Epithelial cell of esophagus (primary cell): Measurements from ENCODE around the gene ZNF319.

Experiments
- DNase-seq: peaks from one replicate; pipeline ENCODE4 v3.0.0; 2010; ENCODE audit warnings: low read depth
- H3K4me3 ChIP-seq: 2 replicates; pipeline ENCODE4 v1.5.1; 2011; ENCODE audit warnings: mild to moderate bottlenecking, low read length, control low read depth
- CTCF ChIP-seq: IDR thresholded peaks from 2 replicates; pipeline ENCODE4 v1.5.1; 2011; ENCODE audit warnings: low read depth, mild to moderate bottlenecking, low read length, control low read depth, inconsistent platforms; ENCODE audit not compliant: insufficient read depth; ENCODE audit errors: missing control alignments

Gene ZNF319

GRCh38 chr16:57966204-57966771 lies 34.2 kb downstream of the ZNF319 start:
- no peak for DNase-seq
- TF ChIP-seq CTCF = no peak
- H3K4me3 ChIP-seq = no peak overlapping the region

DNA sequence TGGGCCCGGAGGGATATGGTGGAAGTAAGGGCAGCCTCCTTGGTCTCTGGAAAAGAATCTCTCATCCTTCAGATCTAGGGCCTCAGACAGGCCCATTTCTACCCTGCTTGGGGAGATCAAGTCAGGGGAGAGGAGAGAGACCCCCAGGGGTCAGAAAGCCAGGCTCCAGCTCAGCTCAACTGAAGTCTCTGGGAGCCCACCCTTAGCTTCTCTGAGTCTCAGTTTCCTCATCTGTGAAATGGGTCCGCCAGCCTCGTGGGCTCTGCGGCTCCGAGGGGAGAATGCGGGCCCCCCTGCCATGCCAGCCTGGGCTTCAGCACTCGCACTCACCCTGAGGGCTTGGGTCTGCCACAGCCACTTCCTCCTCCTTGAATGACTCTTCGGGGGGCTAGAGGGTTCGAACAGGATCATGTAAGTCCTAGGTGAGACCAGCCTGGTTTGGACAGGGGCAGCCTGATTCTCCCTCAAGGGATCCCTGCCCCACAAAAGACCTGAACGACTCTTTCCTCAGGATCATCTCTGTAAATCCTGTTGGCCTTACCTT lies 36.2 kb downstream of the ZNF319 start:
- no peak overlapping the region for H3K4me3 ChIP-seq
- DNase-seq = no peak
- TF ChIP-seq CTCF = no peak

- H3K4me3 ChIP-seq = no peak overlapping the region
- DNase-seq = no peak
- TF ChIP-seq CTCF = no peak
Measured at GRCh38 chr16:57962756-57963155, 37.7 kb downstream of the ZNF319 start.

DNA sequence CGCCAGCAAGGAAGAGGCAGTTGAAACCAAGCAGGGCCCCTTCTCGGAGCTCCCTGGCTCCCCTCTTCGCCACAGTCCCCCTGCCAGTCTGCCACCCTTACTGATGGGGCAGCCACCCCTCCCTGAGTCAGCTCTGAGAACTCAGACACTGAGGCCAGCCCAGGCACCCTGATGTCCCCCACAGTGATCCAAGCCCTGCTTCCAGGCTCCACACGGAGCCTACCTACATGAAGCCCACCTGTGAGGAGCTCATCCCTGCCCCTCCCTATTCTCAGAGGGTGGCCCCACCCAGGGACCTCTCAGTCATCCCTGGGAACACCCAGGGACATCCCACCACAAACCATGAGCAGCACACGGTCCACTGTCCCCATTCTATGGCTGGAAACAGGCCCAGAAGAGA lies 38.4 kb downstream of the ZNF319 start:
- no peak for TF ChIP-seq CTCF
- no peak for DNase-seq
- H3K4me3 ChIP-seq = no peak overlapping the region

DNA sequence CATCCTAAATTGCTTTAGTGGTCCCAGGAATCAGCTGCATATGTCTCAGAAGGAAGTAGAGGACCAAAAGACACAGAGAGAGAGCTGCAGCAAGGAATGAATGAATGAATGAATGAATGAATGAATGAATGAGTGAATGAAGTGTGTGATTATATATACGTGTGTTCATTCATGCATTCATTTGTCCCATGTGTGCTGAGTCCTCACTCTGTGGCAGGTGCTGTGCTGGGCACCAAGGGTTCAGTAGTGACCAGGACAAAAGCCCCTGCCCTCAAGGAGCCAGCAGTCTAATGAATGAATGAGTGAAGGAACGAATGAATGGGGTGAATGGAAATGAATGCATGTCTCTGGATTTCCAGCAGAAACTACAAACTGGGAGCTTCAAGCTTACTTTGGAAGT lies 38.9 kb downstream of the ZNF319 start:
- TF ChIP-seq CTCF = no peak
- H3K4me3 ChIP-seq = no peak overlapping the region
- no peak for DNase-seq

GRCh38 chr16:57960826-57961472 lies 39.5 kb downstream of the ZNF319 start:
- DNase-seq = no peak
- no peak for TF ChIP-seq CTCF
- H3K4me3 ChIP-seq = no peak overlapping the region

DNA sequence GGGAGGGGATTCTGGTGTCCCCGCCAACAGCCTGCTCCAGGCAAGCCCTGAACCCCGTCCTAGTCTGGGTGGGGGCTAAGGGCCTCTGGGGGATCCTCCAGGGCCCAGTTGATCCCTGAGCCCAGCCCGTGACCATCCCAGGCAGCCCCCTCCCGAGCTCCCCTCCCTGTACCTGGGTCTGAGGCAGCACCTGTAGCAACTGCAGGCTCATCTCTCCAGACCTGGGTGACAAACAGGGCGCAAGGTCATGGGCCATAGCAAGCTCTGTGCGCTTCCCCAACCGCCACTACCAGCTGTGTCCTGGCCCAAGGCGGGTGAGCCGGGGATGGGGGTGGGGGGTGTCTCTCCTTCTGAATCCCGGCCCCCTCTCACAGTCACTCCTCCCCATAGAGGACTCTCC lies 40.2 kb downstream of the ZNF319 start:
- no peak for DNase-seq
- no peak for TF ChIP-seq CTCF
- H3K4me3 ChIP-seq = no peak overlapping the region
